Testis (tissue), 2 donors: ENCODE results near the gene TATDN2.

Experiments used
- POLR2A ChIP-seq: fragments of 450-650 bp; IDR thresholded peaks from one replicate; pipeline ENCODE4 v1.6.1; 2017; ENCODE audit warnings: antibody characterized with exemption, mild to moderate bottlenecking, moderate library complexity
- TF ChIP-seq, protein P1 (sequence below), 3 experiments: fragments of 450-650 bp in 2 of 3; fragments of 200-600 bp in 1 of 3; sonication (generic) in 1 of 3; IDR thresholded peaks; one replicate each; pipeline ENCODE4 v1.5.1; 2016 to 2019; ENCODE audit warnings: antibody characterized with exemption in 3 of 3, mild to moderate bottlenecking in 2 of 3, moderate library complexity in 1 of 3

DNA sequence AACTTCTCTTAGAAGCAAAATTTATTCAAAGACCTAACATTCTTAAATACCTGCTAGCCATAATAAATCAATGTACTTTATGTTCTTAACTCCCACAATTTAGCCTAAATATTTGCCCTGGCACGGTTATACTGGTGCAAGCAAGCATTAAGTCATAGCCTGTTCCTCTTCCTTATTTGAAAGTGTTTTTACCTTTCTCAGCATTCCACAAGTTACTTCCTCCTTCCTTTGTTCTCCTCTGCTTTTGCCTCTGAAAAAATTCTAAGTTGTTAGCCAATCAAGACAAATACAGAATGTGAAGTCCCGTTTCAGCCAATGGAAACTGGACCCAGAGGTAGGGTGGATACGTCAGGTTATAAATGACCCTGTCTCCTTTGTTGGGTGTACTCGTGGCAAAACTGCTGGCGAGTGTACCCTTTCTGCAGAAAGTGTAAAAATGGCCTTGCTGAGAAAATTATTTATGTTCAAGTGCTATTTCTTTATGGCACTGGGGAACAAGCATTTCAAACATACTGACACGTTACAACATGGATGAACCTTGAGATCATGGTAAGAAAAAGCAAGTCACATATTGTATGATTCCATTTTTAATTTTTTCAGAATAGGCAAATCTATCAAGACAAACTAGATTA lies 3.1 kb upstream of the TATDN2 start:
- TF ChIP-seq POLR2A: no peak
- TF ChIP-seq, protein P1, sequence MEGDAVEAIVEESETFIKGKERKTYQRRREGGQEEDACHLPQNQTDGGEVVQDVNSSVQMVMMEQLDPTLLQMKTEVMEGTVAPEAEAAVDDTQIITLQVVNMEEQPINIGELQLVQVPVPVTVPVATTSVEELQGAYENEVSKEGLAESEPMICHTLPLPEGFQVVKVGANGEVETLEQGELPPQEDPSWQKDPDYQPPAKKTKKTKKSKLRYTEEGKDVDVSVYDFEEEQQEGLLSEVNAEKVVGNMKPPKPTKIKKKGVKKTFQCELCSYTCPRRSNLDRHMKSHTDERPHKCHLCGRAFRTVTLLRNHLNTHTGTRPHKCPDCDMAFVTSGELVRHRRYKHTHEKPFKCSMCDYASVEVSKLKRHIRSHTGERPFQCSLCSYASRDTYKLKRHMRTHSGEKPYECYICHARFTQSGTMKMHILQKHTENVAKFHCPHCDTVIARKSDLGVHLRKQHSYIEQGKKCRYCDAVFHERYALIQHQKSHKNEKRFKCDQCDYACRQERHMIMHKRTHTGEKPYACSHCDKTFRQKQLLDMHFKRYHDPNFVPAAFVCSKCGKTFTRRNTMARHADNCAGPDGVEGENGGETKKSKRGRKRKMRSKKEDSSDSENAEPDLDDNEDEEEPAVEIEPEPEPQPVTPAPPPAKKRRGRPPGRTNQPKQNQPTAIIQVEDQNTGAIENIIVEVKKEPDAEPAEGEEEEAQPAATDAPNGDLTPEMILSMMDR (IDR thresholded peaks at IDR 0.05): no peak
